PFSK-1 (cell line): ENCODE data around the gene SUPT5H.

Experiments
- FOXP2 ChIP-seq: optimal IDR thresholded peaks from 2 replicates; pipeline ENCODE3; 2011; ENCODE audit warnings: borderline replicate concordance, control low read depth, inconsistent platforms; ENCODE audit not compliant: insufficient read depth; ENCODE audit errors: extremely low read length, extremely low read depth
- POLR2AphosphoS5 ChIP-seq: IDR thresholded peaks from 2 replicates; pipeline ENCODE4 v1.6.1; 2012; ENCODE audit warnings: low read depth, mild to moderate bottlenecking, control low read depth, low read length, moderate library complexity
- REST ChIP-seq, 2 experiments: IDR thresholded peaks; 2 replicates each; pipeline versions ENCODE4 v1.6.1 to v1.8.0; 2011 to 2012; ENCODE audit warnings: low read depth in 2 of 2, low read length in 2 of 2, control low read depth in 1 of 2, inconsistent platforms in 1 of 2, mild to moderate bottlenecking in 1 of 2, moderate library complexity in 1 of 2; ENCODE audit not compliant: insufficient read depth in 1 of 2
- TAF1 ChIP-seq: IDR thresholded peaks from 2 replicates; pipeline ENCODE4 v1.6.1; 2012; ENCODE audit warnings: low read length, control low read depth, borderline replicate concordance; ENCODE audit not compliant: insufficient read depth

DNA sequence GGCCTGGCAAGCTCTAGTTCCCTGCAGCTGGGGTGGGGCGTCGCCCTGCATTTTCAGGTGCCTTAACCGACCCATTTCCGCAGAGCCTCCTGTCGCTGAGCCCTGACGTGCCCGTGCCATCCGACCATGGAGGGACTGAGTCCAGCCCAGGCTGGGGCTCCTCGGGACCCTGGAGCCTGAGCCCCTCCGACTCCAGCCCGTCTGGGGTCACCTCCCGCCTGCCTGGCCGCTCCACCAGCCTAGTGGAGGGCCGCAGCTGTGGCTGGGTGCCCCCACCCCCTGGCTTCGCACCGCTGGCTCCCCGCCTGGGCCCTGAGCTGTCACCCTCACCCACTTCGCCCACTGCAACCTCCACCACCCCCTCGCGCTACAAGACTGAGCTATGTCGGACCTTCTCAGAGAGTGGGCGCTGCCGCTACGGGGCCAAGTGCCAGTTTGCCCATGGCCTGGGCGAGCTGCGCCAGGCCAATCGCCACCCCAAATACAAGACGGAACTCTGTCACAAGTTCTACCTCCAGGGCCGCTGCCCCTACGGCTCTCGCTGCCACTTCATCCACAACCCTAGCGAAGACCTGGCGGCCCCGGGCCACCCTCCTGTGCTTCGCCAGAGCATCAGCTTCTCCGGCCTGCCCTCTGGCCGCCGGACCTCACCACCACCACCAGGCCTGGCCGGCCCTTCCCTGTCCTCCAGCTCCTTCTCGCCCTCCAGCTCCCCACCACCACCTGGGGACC, 37.6 kb upstream of the SUPT5H start:
- no peak for TF ChIP-seq POLR2AphosphoS5
- no peak for TF ChIP-seq FOXP2
- TF ChIP-seq TAF1, result no peak
- no peak for TF ChIP-seq REST (IDR thresholded peaks at IDR 0.05; ENCODE audit: insufficient read depth in 1 of 2, low read depth in 2 of 2, low read length in 2 of 2)
